Parathyroid adenoma (tissue), 2 donors: ENCODE measurements around the gene SMOC1.

ENCODE experiments used
- H2AFZ ChIP-seq: fragments of 300-600 bp; sonication (generic); one replicate; pipeline ENCODE4 v1.7.0; 2017; ENCODE audit warnings: antibody characterized with exemption, mild to moderate bottlenecking
- H3K27ac ChIP-seq: fragments of 300-600 bp; sonication (generic); one replicate; pipeline ENCODE4 v1.7.0; 2017
- H3K27me3 ChIP-seq: fragments of 300-600 bp; sonication (generic); one replicate; pipeline ENCODE4 v1.7.0; 2017; ENCODE audit warnings: low read length; ENCODE audit not compliant: control insufficient read depth, insufficient read depth
- H3K36me3 ChIP-seq: fragments of 300-600 bp; sonication (generic); one replicate; pipeline ENCODE4 v1.7.0; 2017; ENCODE audit warnings: low read length; ENCODE audit not compliant: control insufficient read depth, insufficient read depth
- H3K4me1 ChIP-seq: fragments of 300-600 bp; sonication (generic); one replicate; pipeline ENCODE4 v1.7.0; 2017; ENCODE audit warnings: control low read depth
- H3K4me2 ChIP-seq: fragments of 300-600 bp; sonication (generic); one replicate; pipeline ENCODE4 v1.7.0; 2017; ENCODE audit warnings: low read length
- H3K4me3 ChIP-seq: fragments of 300-600 bp; sonication (generic); one replicate; pipeline ENCODE4 v1.7.0; 2017; ENCODE audit warnings: low read depth, low read length
- H3K79me2 ChIP-seq: fragments of 300-600 bp; sonication (generic); one replicate; pipeline ENCODE4 v1.7.0; 2017; ENCODE audit warnings: control low read depth
- H3K9ac ChIP-seq: fragments of 300-600 bp; sonication (generic); one replicate; pipeline ENCODE4 v1.7.0; 2017; ENCODE audit warnings: mild to moderate bottlenecking
- H3K9me3 ChIP-seq: fragments of 300-600 bp; sonication (generic); one replicate; pipeline ENCODE4 v1.7.0; 2017; ENCODE audit warnings: low read length; ENCODE audit not compliant: control insufficient read depth
- TF ChIP-seq, protein P1 (sequence below): fragments of 300-600 bp; sonication (generic); IDR thresholded peaks from one replicate; pipeline ENCODE4 v1.7.0; 2017; ENCODE audit warnings: antibody characterized with exemption, mild to moderate bottlenecking
- donor health status: primary hyperparathyroidism.

Gene SMOC1

GRCh38 chr14:70032447-70032846 is 153.2 kb downstream of the SMOC1 start:
- Histone ChIP-seq H3K27ac (no peak overlapping the region), H3K9ac (no peak overlapping the region), H3K79me2 (no peaks in the 10 kb centered on the region), H3K27me3 (no peaks in the 10 kb centered on the region), H3K9me3 (no peaks in the 10 kb centered on the region), H3K36me3 (no peaks in the 10 kb centered on the region), H3K4me3 (no peak overlapping the region), H3K4me2 (no peak overlapping the region), H3K4me1 (no peaks in the 10 kb centered on the region), H2AFZ (no peak overlapping the region)
- TF ChIP-seq, protein P1, sequence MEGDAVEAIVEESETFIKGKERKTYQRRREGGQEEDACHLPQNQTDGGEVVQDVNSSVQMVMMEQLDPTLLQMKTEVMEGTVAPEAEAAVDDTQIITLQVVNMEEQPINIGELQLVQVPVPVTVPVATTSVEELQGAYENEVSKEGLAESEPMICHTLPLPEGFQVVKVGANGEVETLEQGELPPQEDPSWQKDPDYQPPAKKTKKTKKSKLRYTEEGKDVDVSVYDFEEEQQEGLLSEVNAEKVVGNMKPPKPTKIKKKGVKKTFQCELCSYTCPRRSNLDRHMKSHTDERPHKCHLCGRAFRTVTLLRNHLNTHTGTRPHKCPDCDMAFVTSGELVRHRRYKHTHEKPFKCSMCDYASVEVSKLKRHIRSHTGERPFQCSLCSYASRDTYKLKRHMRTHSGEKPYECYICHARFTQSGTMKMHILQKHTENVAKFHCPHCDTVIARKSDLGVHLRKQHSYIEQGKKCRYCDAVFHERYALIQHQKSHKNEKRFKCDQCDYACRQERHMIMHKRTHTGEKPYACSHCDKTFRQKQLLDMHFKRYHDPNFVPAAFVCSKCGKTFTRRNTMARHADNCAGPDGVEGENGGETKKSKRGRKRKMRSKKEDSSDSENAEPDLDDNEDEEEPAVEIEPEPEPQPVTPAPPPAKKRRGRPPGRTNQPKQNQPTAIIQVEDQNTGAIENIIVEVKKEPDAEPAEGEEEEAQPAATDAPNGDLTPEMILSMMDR = no peak

GRCh38 chr14:70033116-70033515 is 153.9 kb downstream of the SMOC1 start:
- H3K27me3 ChIP-seq = no peaks in the 10 kb centered on the region
- no peaks in the 10 kb centered on the region for H3K4me1 ChIP-seq
- no peak overlapping the region for H3K9ac ChIP-seq
- no peaks in the 10 kb centered on the region for H3K9me3 ChIP-seq
- H2AFZ ChIP-seq = no peak overlapping the region
- no peak overlapping the region for H3K4me3 ChIP-seq
- TF ChIP-seq, protein P1 = no peak
- H3K4me2 ChIP-seq = no peak overlapping the region
- H3K36me3 ChIP-seq = no peaks in the 10 kb centered on the region
- no peaks in the 10 kb centered on the region for H3K79me2 ChIP-seq
- no peak overlapping the region for H3K27ac ChIP-seq

GRCh38 chr14:70033561-70033960 is 154.3 kb downstream of the SMOC1 start:
- Histone ChIP-seq H3K27ac (no peak overlapping the region), H3K4me2 (no peak overlapping the region), H3K79me2 (no peaks in the 10 kb centered on the region), H3K9me3 (no peaks in the 10 kb centered on the region), H3K4me1 (no peaks in the 10 kb centered on the region), H3K27me3 (no peaks in the 10 kb centered on the region), H3K36me3 (no peaks in the 10 kb centered on the region), H3K9ac (no peak overlapping the region), H2AFZ (no peak overlapping the region), H3K4me3 (no peak overlapping the region)
- TF ChIP-seq, protein P1 = no peak

DNA sequence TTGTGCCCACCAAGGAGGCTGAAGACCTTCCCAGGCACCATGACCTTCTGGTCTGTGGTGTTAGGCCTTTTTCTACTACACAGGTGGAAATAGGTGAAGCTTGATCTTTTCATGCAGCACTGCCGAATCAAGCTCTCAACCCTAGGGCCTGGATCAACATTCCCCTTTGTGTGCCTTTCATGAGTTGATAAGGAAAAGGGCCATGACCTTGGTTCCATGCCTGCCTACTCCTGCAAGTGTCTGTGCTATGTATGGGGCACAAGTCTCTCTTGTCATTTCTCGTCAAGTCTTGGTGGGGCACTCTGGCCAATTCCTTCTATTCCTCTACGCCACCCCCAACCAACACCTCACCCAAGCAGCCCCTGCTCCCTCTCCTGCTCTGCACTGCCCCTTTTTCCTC is 155.0 kb downstream of the SMOC1 start:
- no peak overlapping the region for H3K9ac ChIP-seq
- H2AFZ ChIP-seq = no peak overlapping the region
- TF ChIP-seq, protein P1 = no peak
- H3K4me3 ChIP-seq = no peak overlapping the region
- no peaks in the 10 kb centered on the region for H3K9me3 ChIP-seq
- H3K4me2 ChIP-seq = no peak overlapping the region
- H3K36me3 ChIP-seq = no peaks in the 10 kb centered on the region
- H3K27ac ChIP-seq = no peak overlapping the region
- H3K79me2 ChIP-seq = no peaks in the 10 kb centered on the region
- no peaks in the 10 kb centered on the region for H3K4me1 ChIP-seq
- H3K27me3 ChIP-seq = no peaks in the 10 kb centered on the region

GRCh38 chr14:70036665-70037064 is 157.4 kb downstream of the SMOC1 start:
- H3K9me3 ChIP-seq = no peaks in the 10 kb centered on the region
- no peak overlapping the region for H3K9ac ChIP-seq
- H3K36me3 ChIP-seq = no peaks in the 10 kb centered on the region
- no peak overlapping the region for H3K4me3 ChIP-seq
- no peak overlapping the region for H3K4me2 ChIP-seq
- no peaks in the 10 kb centered on the region for H3K27me3 ChIP-seq
- no peaks in the 10 kb centered on the region for H3K4me1 ChIP-seq
- H3K27ac ChIP-seq = no peak overlapping the region
- no peak overlapping the region for H2AFZ ChIP-seq
- TF ChIP-seq, protein P1 = no peak
- H3K79me2 ChIP-seq = no peaks in the 10 kb centered on the region
